GM08714 (cell line): ENCODE results near the gene BAIAP2.

Source experiments
- H3K4me3 ChIP-seq: fragments of 200-500 bp; sonication (Bioruptor generic); 2 replicates; pipeline ENCODE4 v1.5.1; 2014; ENCODE audit warnings: mild to moderate bottlenecking, low read length, inconsistent platforms
- ZNF274 ChIP-seq: IDR thresholded peaks from 2 replicates; pipeline ENCODE4 v1.6.1; 2012; ENCODE audit warnings: mild to moderate bottlenecking, low read depth, low read length

The BAIAP2 gene

DNA sequence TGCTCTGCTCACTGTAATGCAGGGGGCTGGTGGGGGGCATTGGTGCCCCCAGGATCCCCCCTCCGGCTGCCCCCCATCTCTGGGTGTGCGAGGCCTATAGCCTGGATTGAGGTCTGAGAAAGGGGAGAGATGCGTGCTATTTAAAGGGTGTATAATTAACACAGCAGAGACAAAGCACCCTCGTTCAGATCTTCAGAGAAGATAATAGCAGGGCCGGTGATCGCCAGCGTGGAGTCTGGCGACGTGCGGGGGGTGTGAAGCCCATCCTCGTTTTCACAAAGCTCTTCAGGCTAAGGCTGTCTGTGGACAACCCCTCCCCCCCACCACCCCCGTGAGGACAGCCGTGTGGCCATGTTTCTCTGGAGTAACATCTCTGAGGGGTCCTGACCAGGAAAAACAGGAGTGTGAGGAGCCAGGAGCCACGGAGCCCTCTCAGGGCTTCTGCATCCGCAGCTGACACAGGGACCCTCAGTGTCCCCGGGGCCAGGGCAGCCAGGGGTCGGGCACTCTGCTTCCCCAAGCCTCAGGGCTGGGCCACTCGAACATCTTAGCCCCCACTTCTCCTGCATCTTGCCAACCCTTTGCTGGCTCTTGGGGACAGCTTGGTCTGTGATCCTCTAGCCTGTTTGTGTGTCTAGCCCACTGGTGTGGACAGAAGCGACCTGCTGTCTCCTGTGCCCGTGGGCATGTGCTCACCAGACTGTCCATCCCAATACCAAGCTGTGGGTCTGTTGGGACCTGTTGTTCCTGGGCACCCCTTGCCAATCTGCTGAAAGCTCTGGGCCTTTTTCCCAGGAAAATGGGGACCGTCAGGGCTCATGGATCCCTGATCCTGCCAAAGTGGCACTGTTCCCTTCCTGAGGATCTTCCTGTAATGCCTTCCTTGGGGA, 58.9 kb downstream of the BAIAP2 start:
- TF ChIP-seq ZNF274 = no peak
- H3K4me3 ChIP-seq = no peak overlapping the region

- TF ChIP-seq ZNF274 = no peak
- no peak overlapping the region for H3K4me3 ChIP-seq
Observed at GRCh38 chr17:81094509-81095382, 59.8 kb downstream of the BAIAP2 start.

- H3K4me3 ChIP-seq = no peak overlapping the region
- TF ChIP-seq ZNF274 = no peak
Observed at GRCh38 chr17:81095383-81095762, 60.4 kb downstream of the BAIAP2 start.

DNA sequence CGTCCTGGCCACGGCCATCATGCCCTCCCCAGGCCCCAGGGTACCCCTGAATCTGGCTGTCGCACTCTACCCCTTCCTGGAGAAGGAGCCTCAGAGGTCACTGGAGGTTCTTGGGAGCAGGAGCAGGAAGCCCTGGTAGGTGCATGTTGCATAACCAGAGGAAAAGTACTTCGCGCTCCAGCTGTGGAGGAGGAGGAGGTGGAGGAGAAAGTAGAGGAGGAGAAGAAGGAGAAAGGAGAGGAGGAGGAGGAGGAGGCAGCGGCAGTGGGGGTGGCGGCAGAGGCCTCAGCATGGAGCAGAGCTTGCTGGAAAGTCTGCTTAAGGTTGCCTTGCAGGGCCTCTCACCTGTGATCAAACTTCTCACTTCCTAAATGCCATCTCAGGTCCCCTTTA, 61.8 kb downstream of the BAIAP2 start:
- no peak overlapping the region for H3K4me3 ChIP-seq
- no peak for TF ChIP-seq ZNF274

GRCh38 chr17:81097134-81097942, 62.4 kb downstream of the BAIAP2 start:
- TF ChIP-seq ZNF274 = no peak
- H3K4me3 ChIP-seq = no peak overlapping the region

DNA sequence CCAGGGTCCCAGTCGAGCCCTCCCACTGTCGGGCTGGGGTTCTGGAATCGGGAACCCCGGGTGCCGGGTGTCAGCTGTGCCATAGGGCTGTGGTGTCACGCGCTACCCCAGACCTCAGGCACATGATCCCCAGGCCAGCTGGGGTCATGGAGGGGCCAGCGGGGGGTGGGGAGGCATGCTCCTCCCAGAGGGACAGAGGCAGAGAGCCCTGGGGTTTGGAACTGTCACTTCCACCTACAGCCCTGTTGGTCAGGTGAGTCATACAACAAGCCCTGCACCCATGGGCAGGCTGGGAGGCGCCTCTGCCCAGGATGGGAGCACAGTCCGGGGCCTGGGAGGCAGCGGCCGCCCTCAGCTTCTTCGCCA, 63.0 kb downstream of the BAIAP2 start:
- H3K4me3 ChIP-seq = no peak overlapping the region
- no peak for TF ChIP-seq ZNF274

DNA sequence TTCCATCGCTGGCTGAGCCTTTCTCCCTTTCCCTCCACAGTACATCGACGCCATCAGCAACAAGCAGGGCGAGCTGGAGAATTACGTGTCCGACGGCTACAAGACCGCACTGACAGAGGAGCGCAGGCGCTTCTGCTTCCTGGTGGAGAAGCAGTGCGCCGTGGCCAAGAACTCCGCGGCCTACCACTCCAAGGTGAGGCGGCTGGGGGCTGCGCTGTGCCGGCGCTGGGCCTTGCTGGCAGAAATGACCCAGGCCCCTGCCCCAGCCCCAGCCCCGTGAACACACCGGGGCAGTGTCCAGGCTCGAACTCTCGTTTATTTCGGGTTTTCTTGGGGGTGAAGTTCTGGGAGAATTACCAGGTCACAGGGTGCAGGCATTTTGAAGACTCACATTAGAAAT, 64.9 kb downstream of the BAIAP2 start:
- TF ChIP-seq ZNF274 = no peak
- no peak overlapping the region for H3K4me3 ChIP-seq

DNA sequence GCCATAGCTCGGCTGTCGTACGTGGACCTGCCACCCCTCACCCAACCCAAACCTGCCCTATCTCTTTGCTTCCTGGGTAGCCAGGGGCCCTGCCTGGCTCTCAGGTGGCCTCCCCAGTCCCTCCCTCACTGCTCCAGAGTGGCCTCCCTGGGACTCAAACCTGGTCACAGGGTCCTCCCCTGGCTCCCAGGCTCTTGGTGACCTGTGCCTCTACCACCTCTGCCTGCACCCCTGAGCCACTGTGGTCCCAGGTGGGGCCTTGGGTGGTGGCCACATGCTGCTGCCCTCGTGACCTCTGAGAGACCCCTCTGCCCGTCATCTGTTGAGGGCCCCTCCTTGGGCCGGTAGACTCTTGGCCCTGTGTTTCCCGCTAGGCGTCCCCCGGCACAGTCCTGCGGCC, 65.7 kb downstream of the BAIAP2 start:
- no peak for TF ChIP-seq ZNF274
- H3K4me3 ChIP-seq = no peak overlapping the region

GRCh38 chr17:81101614-81102306, 66.8 kb downstream of the BAIAP2 start:
- no peak for TF ChIP-seq ZNF274
- H3K4me3 ChIP-seq = no peak overlapping the region

DNA sequence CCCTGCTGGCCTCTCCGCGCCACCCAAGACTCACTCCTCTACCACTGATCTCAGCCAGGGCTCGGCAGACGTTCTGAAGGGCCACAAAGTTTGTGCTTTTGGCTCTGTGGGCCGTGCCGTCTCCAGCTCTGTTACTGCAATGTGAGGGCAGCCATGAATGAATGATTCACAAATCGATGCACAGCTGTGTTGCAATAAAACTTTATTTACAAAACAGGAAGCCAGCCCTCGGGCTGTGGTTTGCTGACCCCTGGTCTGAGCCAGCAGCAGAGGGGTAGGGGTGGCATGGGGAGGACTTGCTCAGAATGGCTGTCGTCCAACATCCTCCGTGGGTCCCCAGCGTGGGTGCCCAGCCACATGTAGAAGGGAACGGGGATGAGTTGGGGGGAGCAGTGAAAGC, 67.4 kb downstream of the BAIAP2 start:
- no peak overlapping the region for H3K4me3 ChIP-seq
- no peak for TF ChIP-seq ZNF274

GRCh38 chr17:81102869-81103268, 67.9 kb downstream of the BAIAP2 start:
- no peak overlapping the region for H3K4me3 ChIP-seq

DNA sequence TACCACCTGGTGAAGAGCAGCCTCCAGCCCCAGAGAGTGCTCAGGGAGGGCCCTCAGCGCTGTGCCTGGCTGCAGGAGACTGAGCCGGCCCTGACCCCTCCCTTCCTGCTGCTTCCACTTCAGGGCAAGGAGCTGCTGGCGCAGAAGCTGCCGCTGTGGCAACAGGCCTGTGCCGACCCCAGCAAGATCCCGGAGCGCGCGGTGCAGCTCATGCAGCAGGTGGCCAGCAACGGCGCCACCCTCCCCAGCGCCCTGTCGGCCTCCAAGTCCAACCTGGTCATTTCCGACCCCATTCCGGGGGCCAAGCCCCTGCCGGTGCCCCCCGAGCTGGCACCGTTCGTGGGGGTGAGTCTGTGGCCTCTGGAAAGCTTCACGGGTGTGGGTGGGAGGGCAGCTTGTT, 68.4 kb downstream of the BAIAP2 start:
- H3K4me3 ChIP-seq = no peak overlapping the region
- no peak for TF ChIP-seq ZNF274

More at GRCh38 chr17:81102869-81103268, 67.9 kb downstream of the BAIAP2 start:
- no peak for TF ChIP-seq ZNF274

- no peak for TF ChIP-seq ZNF274
- H3K4me3 ChIP-seq = no peak overlapping the region
Observed at GRCh38 chr17:81106716-81107115, 71.8 kb downstream of the BAIAP2 start.

GRCh38 chr17:81108220-81108619, 73.3 kb downstream of the BAIAP2 start:
- H3K4me3 ChIP-seq = no peak overlapping the region
- no peak for TF ChIP-seq ZNF274
